A673 (cell line): Measurements from ENCODE around the gene NUP43. TPM values are rescaled to one million over a fixed set of nuclear protein-coding genes. Genes with fewer than 3 reads are reported as not detected.
A peak's percentile ranks its signal among the peaks of the same experiment; 100 is the strongest.

ENCODE experiments used
- BruUV-seq: library from RNA; stranded (reverse); fragments of 400-500 nt; replicated peaks from 2 replicates; lab custom pipeline; 2021; lab: Mats Ljungman, UMichigan
- CTCF ChIA-PET: fragments of 300-600 bp; sonication (Branson Sonifier 250); formaldehyde crosslinking; loops from one replicate; lab custom pipeline; 2022; ENCODE audit warnings: antibody characterized with exemption; lab: Charles Lee
- POLR2A ChIA-PET: fragments of 300-600 bp; sonication (Branson Sonifier 250); formaldehyde crosslinking; loops from one replicate; lab custom pipeline; 2022; ENCODE audit warnings: antibody characterized with exemption; ENCODE audit not compliant: low non-redundant PET; lab: Charles Lee
- DNase-seq: peaks from one replicate; pipeline ENCODE4 v3.0.0-alpha.2; 2015; ENCODE audit warnings: low spot score
- H3K27ac ChIP-seq: fragments of 200-600 bp; sonication (generic); 2 replicates; pipeline ENCODE4 v1.5.1; 2016; ENCODE audit warnings: mixed run types, low read depth, mild to moderate bottlenecking, mixed read lengths, antibody characterized with exemption, low read length; ENCODE audit not compliant: poor library complexity, severe bottlenecking
- H3K27me3 ChIP-seq: fragments of 200-600 bp; sonication (generic); replicated peaks from 2 replicates; pipeline ENCODE4 v1.6.1; 2017; ENCODE audit warnings: mixed run types, low read depth, mild to moderate bottlenecking, mixed read lengths, antibody characterized with exemption, low read length; ENCODE audit not compliant: insufficient read depth, poor library complexity
- H3K36me3 ChIP-seq: fragments of 200-600 bp; sonication (generic); 2 replicates; pipeline ENCODE4 v1.6.1; 2016; ENCODE audit warnings: mixed run types, mild to moderate bottlenecking, mixed read lengths, antibody characterized with exemption, low read length; ENCODE audit not compliant: insufficient read depth, poor library complexity, severe bottlenecking
- H3K4me1 ChIP-seq: fragments of 200-600 bp; sonication (generic); 2 replicates; pipeline ENCODE4 v1.6.1; 2017; ENCODE audit warnings: mixed run types, mild to moderate bottlenecking, mixed read lengths, antibody characterized with exemption, low read length; ENCODE audit not compliant: insufficient read depth, poor library complexity, severe bottlenecking
- H3K4me3 ChIP-seq: fragments of 200-600 bp; sonication (generic); 2 replicates; pipeline ENCODE4 v1.5.1; 2016; ENCODE audit warnings: low read depth, mixed run types, mild to moderate bottlenecking, mixed read lengths, low read length; ENCODE audit not compliant: poor library complexity, severe bottlenecking
- H3K9me3 ChIP-seq: fragments of 200-600 bp; sonication (generic); 2 replicates; pipeline ENCODE4 v1.6.1; 2016; ENCODE audit warnings: mixed run types, low read depth, mild to moderate bottlenecking, mixed read lengths, antibody characterized with exemption, low read length; ENCODE audit not compliant: poor library complexity, severe bottlenecking
- CTCF ChIP-seq: fragments of 300-800, 200-600 bp; sonication (generic); conservative IDR thresholded peaks from 2 replicates; pipeline ENCODE4 v1.5.1; 2017; ENCODE audit warnings: low read depth, mild to moderate bottlenecking, antibody characterized with exemption, low read length, moderate library complexity, mixed read lengths
- EZH2 ChIP-seq: fragments of 200-600 bp; sonication (generic); IDR thresholded peaks from 2 replicates; pipeline ENCODE4 v1.6.1; 2017; ENCODE audit warnings: borderline replicate concordance, low read depth, mild to moderate bottlenecking, mixed read lengths, antibody characterized with exemption, low read length; ENCODE audit not compliant: poor library complexity, severe bottlenecking
- intact Hi-C: fragments of 100-400 bp; cut with micrococcal nuclease; formaldehyde crosslinking; loops from one replicate; pipeline ENCODE4 v1.10.0; 2022; ENCODE audit not compliant: unreplicated experiment
- total RNA-seq: library from RNA; stranded (reverse); gene quantifications from 2 replicates; pipeline ENCODE4 v1.2.3, GENCODE V29; 2021

The NUP43 gene
- total RNA-seq, 1 experiment from 2014 or later: 88.5 TPM

- no TSS peak for BruUV-seq
- no peak for TF ChIP-seq CTCF
- no peak for TF ChIP-seq EZH2
- peak within 1 kb of the TSS; percentile 98 for H3K27ac ChIP-seq
- intact Hi-C loops: loop anchor here (5.0 to 10.0 kb wide), 2 partner anchors 144 to 153 kb away; partner anchors contain the start of genes GINM1 and LRP11
- peaks cover 3% of the 10 kb centered on the region for H3K36me3 ChIP-seq
- peak; percentile 93 for DNase-seq
- no peaks in the 10 kb centered on the region for H3K27me3 ChIP-seq
- peaks cover 8% of the 10 kb centered on the region for H3K4me1 ChIP-seq
- H3K4me3 ChIP-seq: peak within 1 kb of the TSS; percentile 88
- H3K9me3 ChIP-seq: no peaks in the 10 kb centered on the region
- CTCF ChIA-PET: no interaction called here
- POLR2A ChIA-PET: interaction anchor here (0.6 kb wide), 1 partner anchor 15 kb away, joined by 4 read pairs; no protein-coding TSS in a partner anchor
Observed at GRCh38 chr6:149717588-149718458, 28.5 kb downstream of the NUP43 start, which contains the start of gene LATS1. LATS1 (minus strand) TSS chr6:149718101; CDS start chr6:149702126, 15,975 bp downstream.

DNA sequence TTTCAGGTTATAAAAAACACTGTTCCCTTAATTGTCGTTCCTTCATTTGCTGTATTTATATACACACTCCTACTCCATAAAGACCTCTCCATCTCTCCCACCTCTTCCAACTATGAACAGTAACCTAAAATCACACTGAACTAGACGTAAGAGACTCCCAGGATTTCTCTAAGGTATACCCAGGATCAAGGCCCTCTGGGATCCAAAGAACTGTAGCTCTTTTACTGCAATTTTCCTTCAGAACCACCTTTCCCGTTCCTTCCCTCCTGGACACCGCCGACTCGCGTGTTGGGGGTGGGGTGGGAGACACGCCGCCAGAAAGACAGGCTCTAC lies 29.1 kb downstream of the NUP43 start:
- BruUV-seq: no TSS peak
- no peaks in the 10 kb centered on the region for H3K27me3 ChIP-seq
- peak overlapping the region; percentile 98 for H3K27ac ChIP-seq
- intact Hi-C loops: loop anchor here (5.0 to 10.0 kb wide), 2 partner anchors 145 to 152 kb away; partner anchors contain the start of genes GINM1 and LRP11
- no peak for TF ChIP-seq EZH2
- TF ChIP-seq CTCF: no peak
- DNase-seq: no peak
- ChIA-PET POLR2A (interaction anchor here (0.6 kb wide), 2 partner anchors 15 to 267 kb away, joined by 4 to 10 read pairs; no protein-coding TSS in a partner anchor), CTCF (no interaction called here)
- H3K36me3 ChIP-seq: peaks cover 3% of the 10 kb centered on the region
- H3K9me3 ChIP-seq: no peaks in the 10 kb centered on the region
- peaks cover 8% of the 10 kb centered on the region for H3K4me1 ChIP-seq
- peak overlapping the region; percentile 88 for H3K4me3 ChIP-seq

DNA sequence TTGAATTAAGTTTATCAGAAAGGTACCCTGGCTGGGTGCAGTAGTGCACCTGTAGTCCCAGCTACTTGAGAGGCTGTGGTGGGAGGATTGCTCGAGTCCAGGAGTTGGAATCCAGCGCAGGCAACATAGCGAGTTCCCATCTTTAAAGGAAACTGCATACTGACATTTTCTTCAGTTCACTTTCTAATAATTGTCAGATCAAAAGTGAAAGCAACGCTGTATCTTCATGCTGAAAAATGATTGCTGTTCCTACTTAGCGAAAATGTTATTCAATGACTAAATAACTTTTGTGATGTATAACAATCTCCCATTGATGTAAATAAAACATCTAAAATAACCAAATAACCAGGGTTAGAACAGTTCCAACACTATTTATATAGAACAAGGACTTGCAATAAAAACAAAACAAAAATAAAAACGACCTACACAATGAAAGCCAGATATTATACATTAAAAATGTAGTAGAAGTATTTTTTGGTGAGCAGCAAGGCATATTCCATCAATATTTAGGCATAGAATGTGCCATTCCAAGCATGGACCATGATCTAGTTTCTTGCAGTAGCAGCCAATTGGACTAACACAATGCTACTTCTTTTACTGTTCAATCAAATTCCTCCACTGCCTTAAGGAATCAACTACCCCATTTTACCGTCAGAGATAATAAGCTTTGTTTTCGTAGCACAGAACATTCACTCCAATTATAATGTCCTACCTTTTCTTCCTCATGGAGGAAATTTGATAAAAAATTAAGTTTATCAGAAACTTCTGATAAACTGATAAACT lies 30.0 kb downstream of the NUP43 start:
- CTCF ChIA-PET: no interaction called here
- Histone ChIP-seq H3K4me1 (peaks cover 8% of the 10 kb centered on the region), H3K27me3 (no peaks in the 10 kb centered on the region), H3K27ac (no peak overlapping the region), H3K9me3 (no peaks in the 10 kb centered on the region), H3K36me3 (peaks cover 3% of the 10 kb centered on the region), H3K4me3 (peak overlapping the region; percentile 88)
- POLR2A ChIA-PET: interaction anchor here (0.6 kb wide), 1 partner anchor 268 kb away, joined by 10 read pairs; no protein-coding TSS in a partner anchor
- TF ChIP-seq CTCF (no peak), EZH2 (no peak)
- DNase-seq: no peak
- BruUV-seq: TSS peak; percentile 54
- intact Hi-C loops: loop anchor here (5.0 to 10.0 kb wide), 2 partner anchors 146 to 152 kb away; partner anchors contain the start of genes GINM1 and LRP11
